HG03432 (cell line): ENCODE data around the gene TMEM184C.

Source experiments
- ATAC-seq: cut with Tn5 transposase; IDR thresholded peaks from one replicate; pipeline ENCODE4 v1.9.1; 2021; ENCODE audit warnings: mild to moderate bottlenecking, moderate library complexity; ENCODE audit not compliant: unreplicated experiment

Gene TMEM184C

DNA sequence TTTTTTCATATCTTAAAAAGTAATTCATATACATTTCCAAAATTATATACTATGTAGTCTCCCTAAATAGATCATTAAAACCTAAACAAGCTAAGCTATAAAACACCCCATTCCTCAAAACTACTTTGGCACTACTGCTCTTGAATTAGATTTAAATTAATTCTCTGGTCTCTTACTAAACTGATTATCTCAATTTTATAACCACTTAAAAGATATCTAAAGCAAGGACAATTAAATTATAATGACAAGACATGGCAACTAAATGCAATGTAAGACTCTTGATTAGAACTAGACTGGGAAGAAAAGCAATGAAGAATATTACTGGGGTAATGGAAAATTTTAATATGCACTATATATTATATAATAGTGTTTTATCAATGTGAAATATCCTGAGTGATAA, 27.9 kb downstream of the TMEM184C start:
- ATAC-seq, result no peak

GRCh38 chr4:147648656-147649055, 31.5 kb downstream of the TMEM184C start:
- no peak for ATAC-seq

DNA sequence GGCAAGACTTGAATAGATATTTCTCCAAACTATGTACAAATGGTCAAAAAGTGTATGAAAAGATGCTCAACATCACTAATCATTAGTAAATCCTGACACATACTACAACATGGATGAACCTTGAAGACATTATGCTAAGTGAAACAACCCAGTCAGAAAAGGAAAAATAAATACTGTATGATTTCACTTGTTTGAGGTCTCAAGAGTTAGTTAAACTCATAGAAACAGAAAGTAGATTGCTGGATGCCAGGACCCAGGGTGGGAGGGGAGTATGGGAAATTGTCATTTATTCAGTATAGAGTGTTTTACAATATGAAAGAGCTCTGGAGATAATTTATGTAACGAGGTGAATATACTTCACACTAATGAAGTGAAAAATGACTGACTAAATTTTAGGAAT, 34.4 kb downstream of the TMEM184C start:
- ATAC-seq, result peak; percentile 56

DNA sequence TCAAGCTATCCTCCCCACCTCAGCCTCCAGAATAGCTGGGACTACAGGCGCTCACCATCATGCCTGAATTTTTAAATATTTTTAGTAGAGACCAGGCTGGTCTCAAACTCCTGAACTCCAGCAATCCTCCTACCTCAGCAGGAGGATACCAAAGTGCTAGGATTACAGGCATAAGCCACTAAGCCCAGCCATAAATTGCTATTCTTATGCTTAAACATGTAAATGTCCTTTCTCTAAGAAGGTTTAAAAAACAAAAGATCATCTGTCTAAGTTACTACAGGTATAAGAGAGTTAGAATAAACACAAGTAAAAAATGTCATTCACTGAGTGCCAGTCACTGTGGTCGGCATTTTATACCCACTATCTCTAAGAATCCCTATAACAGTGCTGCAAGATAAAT, 38.4 kb downstream of the TMEM184C start:
- no peak for ATAC-seq

- ATAC-seq, result no peak
Observed at GRCh38 chr4:147658501-147658900, 41.3 kb downstream of the TMEM184C start.

GRCh38 chr4:147674073-147674472, 56.9 kb downstream of the TMEM184C start:
- ATAC-seq, result no peak

DNA sequence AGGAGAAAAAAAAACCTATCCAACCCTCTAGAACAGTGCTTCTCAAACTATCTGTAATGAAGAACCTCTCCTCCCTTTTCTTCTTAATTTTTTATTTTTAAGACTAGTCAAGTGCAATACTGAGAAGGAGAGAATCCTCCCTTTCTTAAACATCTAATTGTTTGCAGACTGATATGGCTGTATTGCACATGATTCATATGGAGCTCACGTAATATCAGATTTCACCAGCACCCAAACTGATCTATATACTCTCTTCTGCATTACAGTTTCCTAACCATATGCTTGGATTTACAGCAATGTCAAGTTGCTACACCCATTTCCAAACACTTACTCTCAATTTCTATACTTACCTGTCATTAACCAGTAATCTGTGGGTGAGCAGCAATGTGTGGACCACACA, 57.3 kb downstream of the TMEM184C start:
- ATAC-seq, result no peak

GRCh38 chr4:147678106-147678505, 60.9 kb downstream of the TMEM184C start:
- ATAC-seq, result no peak

DNA sequence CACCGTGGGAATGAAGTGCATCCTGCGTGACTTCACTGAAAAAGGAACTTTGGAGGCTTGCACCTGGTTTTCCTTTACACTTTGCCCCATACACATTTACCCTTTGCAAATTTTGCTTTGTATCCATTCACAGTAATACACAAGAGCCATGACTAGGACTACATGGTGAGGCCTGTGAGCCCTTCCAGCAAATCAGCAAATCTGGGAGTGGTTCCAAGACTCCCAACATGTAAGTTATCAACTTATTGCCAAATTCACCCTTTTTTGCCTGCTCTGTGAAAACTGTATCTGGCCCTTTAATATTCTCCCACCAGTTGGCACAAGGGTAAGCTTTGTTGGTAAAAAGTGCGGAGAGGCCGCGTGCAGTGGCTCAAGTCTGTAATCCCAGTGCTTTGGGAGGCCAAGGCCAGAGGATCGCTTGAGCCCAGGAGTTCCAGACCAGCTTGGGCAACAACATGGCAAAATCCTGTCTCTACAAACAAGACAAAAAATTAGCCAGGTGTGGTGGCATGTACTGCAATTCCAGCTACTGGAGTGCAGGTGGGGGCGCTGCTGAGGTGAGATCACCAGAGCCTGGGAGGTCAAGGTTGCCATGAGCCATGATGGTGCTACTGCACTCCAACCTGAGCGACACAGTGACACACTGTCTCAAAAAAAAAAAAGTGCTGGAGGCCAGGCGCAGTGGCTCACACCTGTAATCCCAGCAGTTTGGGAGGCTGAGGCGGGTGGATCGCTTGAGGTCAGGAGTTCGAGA, 61.8 kb downstream of the TMEM184C start:
- no peak for ATAC-seq

DNA sequence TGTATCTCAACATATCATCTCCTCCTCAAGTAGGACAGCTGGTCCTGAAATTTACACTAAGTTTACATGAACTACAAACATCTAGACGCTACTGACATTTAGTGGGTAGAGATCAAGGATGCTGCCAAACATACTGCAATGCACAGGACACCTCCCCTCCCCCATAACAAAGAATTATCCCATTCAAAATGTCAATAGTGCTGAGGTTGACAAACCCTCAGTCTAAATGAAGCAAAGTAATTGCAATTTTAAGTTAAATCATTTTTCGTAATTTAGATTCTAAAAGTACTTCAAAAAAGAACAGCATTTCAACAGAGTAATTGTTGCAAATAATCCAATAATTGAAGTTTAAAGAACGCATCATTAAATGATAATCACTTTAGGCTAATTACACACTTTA, 65.6 kb downstream of the TMEM184C start:
- no peak for ATAC-seq

DNA sequence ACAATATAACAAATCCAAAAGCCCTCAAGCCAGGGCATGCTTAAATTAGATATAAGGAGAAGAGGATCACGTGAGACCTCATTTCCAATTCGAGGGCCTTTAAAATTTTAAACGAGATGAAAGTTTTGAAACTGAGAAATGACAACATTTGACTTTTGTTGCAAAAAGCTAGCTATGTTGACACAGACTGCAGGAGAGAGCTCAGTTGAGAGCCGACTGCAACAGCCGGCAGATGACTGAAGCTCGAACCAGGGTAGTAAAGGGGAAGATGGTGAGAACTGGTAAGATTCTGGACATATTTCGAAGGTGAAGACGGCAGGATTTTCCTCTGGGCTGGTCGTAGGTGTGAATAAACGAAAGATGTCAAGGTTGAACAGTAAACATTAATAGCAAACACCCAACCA, 66.0 kb downstream of the TMEM184C start:
- no peak for ATAC-seq

DNA sequence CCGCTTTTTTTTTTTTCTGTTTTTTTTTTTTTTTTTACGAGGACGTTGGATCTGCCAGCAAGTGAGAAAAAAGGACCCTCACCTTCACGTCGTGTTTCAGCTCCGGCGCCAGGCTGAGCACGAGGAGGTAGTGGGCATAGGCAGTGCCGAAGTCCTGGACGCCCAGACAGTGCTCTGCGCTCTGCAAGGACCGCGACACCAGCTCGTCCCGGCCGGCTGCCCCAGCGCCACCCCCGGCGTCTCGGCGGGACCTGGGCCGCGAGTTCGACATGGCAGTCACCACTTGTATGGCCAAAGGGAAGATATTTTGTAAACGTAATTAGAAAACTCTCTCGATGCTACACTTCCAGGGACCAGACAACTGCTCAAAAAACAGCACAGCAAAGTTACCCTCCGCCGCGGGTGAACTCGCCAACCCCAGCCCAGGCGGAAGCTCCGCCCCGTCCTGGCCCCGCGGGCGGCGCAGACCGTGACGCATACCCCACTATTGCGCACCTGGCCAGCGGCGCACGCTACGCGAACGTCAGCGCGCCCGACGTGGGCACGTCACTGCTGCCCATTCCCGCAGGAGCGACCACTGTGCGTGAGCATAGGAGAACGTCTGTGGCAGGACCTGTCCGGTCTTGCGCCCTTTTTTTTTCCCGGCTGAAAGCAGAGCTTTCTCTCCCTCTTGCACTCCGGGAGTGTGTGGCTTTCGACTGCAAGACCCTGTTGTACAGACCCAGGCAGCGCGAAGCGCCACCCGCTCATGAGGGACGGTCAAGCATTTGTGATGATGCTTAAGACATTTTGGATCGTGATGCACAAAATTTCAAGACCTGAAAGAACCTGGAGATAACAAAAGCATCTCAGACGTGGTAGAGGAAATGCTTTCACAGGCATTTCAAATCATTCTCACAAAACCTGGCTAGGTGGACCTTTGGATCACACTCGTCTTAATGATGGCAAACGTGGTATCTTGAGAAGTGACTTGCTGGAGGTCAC, 66.8 kb downstream of the TMEM184C start, which contains the start of gene PRMT9:
PRMT9 (minus strand) TSS at position 447 of the 984 bp plus-strand sequence; CDS start at position 271, 176 bp downstream.
- ATAC-seq, result peak; percentile 100

GRCh38 chr4:147689067-147689466, 71.9 kb downstream of the TMEM184C start:
- no peak for ATAC-seq

GRCh38 chr4:147691820-147692219, 74.6 kb downstream of the TMEM184C start:
- no peak for ATAC-seq

GRCh38 chr4:147693218-147693617, 76.0 kb downstream of the TMEM184C start:
- ATAC-seq, result no peak

DNA sequence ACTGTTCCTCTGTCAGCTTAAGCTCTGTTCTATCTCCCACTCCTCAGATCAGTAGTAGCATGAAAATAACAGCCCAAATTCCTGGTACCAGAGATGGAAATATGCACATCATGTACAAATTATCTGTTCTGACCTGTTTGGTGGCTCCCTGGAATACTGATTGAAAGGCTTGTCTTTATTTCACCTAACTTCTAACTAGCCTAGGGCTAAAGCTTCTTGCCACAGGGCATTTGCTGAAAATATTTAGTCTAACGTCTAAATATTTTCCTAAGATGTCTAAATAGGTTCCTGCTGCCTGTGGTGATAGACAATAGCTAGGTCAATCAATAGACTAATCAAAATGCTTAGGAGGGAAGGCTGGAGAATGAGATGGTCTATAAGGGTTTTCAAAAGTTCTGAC, 79.7 kb downstream of the TMEM184C start:
- ATAC-seq, result no peak

GRCh38 chr4:147704846-147705245, 87.6 kb downstream of the TMEM184C start:
- peak; percentile 57 for ATAC-seq

GRCh38 chr4:147707892-147708672, 90.9 kb downstream of the TMEM184C start:
- peak; percentile 64 for ATAC-seq

DNA sequence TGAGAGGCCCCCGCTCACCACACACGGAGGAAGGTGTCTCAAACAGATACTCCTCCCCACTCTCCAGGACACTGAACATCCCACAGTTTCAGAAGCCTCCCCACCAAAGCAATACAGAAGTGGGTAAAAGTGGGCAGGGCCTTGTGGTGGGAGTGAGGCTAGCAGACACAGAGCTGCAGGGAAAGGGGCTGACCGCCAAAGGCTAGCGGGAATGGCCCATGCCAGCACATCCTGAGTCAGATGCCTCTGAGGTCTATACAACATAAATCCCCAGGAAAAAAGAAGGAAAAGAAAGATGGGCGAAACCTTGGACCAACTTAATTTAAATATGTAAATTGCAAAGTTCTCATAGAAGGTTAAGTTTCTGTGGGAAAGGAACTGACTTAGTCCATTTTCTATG, 92.8 kb downstream of the TMEM184C start:
- no peak for ATAC-seq

GRCh38 chr4:147714575-147715401, 97.6 kb downstream of the TMEM184C start:
- ATAC-seq, result no peak
